ENCODE data around the gene RAVER2.

Gene RAVER2

DNA sequence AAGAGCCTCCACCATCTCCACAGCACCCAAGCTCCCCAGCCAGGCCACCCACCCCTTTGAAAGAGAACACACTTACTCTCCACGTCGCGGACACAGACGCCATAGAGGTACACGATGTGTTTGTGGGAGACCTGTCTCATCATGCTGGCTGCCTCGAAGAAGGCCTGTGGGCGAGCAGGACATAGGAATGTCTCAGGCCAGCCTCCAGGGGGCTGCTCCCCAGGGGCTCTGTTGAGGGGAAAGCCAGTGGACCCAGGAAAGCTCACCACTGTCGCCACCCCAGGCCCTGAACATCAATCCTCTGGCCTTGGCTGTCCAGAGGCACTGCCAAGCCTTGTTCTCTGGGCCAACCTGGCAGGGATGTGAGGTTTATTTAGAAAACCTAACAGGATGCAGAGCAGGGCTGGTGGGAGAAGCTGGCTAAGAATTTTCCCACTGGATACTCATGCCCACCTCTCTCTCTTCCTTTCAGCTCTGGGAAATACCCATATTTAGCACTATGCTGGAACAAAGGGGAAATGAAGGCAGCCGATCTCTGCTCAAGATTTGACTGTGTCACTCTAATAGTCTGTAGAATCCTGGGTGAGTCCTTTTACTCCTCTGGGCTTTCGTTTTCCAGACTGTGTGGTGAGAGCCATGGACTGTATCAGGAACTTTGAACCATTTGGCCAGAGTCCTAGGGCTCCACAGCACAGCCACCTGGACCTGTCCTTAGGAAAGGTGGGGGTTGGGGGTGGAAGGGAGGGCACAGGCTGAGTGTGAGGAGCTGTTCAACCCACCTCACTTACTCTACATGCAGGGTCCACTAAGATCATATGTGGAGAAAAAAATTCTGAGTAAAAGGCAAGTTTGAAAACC is 101.9 kb downstream of the RAVER2 start:
- no peak for DNase-seq (ENCODE audit: low spot score)

DNA sequence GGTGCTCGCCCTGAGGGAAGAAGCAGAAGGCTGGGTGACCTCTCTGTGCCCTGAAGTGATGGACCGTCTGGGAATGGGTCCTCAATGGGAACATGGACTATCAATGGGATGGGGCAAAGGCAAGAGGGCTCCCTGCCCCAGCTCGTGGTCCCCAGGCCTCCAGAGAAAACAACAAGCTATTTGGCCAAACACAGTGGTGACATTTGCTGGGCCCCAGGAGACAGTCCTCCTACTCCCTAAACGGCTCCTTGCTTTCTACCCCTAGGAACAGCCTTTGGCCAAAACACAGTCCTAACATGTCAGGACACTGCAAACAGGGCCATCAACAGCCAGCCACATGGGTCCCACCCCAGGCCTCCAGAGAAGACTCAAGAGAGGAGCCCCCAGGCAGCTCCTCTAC is 102.8 kb downstream of the RAVER2 start:
- no peak for DNase-seq (ENCODE audit: low spot score)

DNA sequence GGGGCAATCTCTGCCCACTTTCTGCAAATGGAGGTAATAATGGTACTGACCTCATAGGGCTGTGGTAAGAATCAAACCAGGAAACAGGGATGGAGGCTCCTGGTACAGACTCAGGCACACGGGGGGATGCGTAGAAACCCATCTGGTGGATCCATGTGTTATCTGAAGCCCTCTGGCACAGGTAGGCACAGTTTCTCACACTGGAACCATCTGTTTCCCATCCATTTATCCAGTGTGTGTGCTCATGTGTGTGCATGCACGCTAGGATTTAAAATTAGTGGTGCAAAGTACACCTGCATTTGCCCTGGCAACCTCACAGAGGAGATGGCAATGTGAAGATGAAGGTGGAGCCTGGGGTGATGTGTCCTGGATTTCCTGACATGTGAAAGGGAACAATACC is 103.3 kb downstream of the RAVER2 start:
- DNase-seq (ENCODE audit: low spot score) = no peak

DNA sequence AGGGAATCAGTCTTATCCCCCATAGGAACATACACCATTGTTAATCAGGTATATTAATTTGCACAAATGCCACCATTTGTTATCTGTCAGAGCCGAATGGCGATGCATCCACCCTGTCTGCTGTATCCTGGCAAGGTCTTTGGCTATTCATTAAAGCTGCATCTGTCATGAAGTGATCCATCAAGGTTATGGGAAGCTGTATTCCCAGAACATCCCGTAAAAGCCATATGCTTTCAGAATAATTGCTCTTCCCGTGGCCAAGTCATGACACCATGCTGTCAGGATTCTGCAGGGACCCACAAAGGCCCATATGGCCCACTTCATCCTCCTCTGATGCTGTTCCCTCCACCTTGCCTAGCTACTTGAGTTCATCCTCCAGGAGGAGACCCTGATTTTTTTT is 103.9 kb downstream of the RAVER2 start:
- no peak for DNase-seq (ENCODE audit: low spot score)

DNA sequence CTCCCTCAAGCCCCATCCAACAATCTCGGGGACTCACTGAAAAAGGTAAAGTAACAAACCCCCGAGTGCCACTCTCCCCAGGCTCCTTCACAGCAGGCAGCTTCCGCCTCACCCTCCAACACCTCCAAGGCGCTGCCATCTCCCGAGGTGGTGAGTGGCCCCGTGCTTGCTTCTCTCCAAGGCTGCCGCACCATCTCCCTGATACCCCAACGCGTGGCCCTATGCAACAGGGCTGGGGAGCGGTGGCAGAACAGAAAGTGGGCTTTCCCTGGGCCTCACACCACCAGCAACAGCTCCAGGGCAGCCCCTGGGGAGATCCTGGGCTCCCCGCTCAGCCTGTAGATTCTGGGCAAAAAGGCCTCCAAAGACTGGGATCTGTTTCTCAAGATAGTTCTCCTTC is 105.1 kb downstream of the RAVER2 start:
- no peak for DNase-seq (ENCODE audit: low spot score)

DNA sequence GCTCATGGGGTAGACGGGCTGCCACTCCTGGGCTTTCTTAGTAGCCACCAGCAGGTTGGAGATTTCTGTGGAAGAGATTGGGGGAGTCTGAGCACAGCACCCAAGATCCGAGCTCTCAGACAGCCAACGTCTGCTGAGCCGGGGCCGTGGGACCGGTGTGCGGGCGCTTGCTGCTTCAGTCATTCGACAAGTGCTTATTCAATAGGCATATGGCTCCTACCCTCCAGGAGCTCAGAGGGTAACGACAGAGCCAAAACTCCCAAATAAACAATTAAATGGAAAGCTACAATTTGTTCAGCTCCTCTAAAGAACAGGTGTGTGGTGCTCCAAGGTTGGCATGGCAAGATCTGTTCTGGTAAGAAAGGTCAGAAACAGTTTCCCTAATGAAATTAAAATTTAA is 106.0 kb downstream of the RAVER2 start:
- no peak for DNase-seq (ENCODE audit: low spot score)

DNA sequence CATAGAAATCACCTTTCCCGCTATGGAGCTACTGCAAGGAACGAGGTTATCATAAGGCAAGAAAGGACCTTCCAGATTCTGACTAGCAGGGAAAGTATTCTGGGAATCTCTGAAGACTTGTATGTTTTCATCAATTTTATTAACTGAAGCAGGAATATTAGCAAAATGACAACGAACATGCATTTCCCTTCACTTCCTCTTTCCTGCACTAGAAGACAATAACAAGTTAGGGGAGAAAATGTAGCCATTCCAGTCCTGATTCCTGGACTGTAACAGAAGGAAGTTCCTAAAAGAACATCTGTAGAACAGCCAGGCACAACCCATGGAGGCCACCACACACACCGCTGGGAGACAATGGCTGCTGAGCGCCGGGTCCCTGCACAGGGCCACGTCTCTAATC is 106.8 kb downstream of the RAVER2 start:
- DNase-seq (ENCODE audit: low spot score) = no peak

DNA sequence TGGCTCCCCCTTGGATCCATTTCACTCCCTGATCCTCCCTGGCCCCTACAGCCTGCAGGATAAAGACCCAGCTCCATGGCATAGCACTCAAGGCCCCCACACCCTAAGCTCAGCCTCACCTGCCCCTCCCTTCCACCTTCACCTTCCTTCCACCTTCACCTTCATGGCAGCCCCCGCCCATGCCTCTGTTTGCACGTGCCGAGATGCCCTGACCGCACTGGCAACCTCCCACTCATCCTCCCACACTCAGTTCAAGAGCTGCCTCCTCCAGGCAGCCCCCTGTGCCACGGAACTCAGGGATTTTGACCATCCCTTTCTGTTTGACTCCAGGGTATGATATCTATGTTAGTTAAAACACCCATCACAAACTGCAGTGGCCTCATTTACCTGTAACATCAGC is 109.8 kb downstream of the RAVER2 start:
- no peak for DNase-seq (ENCODE audit: low spot score)

DNA sequence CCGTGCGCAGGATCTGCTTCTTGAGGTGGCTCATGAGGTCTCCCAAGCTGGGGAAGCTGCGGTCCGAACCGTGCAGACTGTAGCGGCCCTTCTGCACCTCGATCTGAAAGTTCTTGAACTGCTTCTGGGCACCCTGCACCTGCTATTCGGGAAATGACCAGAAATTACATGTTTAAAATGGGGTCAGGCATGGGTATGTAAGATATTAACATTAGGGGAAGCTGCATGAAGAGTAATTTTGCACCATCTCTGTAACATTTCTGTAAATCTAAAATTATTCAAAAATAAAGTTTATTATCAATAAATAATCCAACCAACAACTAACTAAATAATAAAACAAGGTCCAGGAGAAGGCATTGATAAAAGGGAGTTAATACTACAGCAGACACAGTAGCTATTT is 110.7 kb downstream of the RAVER2 start:
- DNase-seq (ENCODE audit: low spot score) = no peak

DNA sequence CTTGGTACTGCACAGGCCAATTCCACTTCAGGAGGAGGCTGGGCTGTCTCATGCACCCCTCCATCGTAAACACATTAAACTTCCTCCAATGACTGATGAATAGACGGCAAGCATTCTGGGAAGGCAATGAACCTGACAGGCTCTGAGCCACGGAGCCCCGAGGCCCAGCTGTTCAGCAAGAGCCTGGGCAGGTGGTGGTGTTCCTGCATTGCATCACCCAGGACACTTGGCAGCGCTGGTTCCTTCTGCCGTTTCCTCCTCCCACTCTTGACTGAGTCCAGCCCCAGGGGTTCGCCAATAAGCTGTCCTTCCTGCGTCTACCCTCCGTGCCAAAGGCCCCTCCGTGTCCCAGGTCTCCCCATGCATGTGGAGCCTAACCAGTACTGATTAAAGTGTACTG is 111.7 kb downstream of the RAVER2 start:
- peak; percentile 51 for DNase-seq (ENCODE audit: low spot score)

DNA sequence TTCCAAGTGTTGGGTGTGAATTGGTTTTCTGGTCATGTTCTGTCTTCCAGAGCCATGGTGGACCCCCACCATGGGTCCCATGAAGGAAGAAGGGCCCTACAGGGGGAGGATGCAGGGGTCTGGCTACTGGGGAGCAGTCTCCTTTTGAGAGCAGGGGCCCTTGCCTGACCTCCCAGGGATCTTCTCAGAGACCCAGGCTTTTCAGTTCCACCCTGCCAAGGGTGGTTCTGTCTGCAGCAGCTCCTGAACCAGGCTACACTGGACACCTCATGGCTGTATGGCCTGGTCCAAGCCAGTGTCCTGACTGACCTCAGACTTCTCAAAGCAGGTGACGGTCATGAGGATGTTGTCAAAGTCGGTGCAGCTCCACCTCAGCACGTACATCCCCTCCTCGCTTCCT is 112.5 kb downstream of the RAVER2 start:
- no peak for DNase-seq (ENCODE audit: low spot score)

DNA sequence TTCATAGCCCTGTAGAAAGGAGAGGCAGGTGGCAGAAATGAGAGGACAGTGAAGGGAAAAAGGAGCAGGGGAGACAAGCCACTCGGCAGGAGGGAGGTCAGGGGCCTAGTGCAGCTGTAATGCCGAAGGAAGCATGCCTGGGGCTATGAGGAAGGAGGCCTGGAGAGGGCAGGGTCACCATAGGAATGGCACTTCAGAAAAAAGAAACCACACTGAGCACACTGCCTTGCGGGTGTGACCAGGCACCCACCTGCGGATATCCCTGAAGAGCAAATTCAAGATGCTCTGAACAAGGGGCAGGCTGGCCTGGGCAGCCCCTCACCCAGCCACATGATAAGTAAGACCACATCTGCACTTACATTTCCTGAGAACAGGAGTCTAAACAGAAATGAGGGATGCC is 116.7 kb downstream of the RAVER2 start:
- no peak for DNase-seq (ENCODE audit: low spot score)

DNA sequence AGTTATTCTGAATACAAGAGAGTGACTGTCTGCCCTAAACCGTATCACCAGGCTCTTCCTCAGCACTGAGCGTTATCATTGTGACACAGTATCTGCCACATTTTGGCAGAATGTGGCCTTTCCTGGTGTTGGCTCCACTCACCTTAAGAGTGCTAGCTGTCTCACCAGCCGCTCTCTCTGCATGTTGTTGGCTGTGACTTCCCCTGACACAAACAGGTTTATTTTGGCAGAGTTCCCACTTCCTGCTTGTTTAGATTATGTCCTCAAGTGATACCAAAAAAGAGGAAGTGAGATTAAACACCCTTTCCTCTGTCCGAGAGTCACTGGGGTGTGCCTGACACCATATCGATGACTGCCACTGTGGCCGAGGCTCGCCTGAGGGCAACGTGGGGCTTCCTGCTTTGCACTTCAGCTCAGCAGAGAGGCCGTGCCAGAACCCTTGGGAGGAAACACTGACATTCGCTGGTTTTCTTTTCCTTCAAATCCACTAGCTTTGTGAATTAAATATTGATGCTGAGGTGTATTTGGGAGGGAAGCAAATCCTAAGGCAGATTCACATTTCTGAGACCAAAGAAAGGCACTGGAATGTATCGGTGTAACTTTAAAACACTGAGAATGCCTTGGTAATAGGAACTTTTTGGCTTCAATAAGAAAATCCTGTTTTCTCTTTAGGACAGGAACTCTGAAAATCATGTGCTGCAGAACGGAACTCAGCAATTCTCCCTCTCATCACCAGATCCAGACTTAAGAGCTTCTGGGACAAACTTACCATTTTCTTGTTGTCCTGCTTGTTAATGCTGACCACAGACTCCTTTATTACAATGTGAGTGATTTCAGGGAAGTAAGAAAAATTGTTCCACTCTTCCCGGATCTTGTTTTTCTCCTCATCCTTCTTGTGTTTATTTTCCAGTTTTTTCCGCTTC is 119.4 kb downstream of the RAVER2 start:
- peak; percentile 98 for DNase-seq (ENCODE audit: low spot score)

DNA sequence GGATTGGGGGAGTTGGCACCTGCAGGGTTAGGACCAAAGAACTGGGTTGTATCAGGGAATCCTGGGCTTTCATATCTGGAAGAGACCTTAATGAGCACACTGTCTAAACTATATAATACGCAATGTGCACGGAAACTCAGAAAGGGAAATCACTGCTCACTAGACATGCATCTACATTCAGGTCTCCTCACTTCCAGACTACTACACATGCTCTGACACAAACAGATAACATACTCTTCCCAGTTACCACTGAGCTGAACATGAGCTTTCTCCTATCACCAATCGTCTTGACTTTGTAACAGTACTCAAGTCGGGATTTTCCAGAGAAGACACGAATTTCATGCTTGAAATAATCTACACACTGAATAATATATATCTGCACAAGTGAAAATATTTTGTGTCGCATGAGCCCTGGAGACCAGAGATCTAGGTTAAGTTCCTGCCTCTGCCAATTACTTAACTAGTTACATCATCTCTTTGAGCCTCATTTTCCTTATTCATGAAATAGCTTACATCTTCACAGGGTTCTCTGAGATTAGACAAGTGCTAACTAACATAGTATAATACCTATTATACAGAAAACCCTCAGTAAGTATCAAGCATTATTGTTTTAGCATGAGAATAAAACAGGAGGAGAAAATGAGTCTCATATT is 120.4 kb downstream of the RAVER2 start:
- peak; percentile 20 for DNase-seq (ENCODE audit: low spot score)

DNA sequence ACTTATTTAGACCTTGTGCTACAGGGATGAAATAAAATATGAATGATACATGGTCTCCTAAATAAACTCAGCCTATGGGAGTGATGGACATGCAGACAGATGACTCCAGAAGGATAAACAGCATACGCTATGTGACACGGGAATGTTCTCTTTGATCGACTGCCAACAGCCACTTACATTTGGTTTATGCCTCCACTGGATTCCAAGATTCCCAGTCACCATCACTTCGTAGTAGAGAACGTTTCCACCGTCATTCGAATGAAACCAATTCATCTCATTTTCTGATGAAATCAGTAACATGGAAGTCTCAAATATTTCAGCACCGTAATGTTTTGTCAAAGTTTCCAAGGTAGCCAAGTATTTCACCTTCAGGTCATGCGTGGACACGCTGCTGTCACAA is 121.8 kb downstream of the RAVER2 start:
- DNase-seq (ENCODE audit: low spot score) = no peak

DNA sequence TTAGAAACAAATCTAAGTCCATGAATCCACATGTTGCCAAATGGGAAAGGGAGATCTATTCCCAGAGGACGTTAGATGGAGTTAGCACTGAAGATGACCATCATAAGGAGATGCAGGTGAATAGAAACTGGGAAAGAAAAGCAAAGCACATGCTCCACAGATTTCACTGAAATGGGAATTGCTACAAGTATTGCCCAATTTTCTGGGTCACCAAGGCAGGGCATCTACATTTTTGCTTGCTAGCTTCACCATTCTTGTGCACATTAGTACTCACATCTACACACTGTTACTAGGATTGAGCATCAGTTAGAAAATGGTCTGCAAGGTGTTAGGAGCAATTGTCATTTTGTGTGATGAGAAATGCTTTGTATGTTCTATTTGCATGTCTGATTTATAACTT is 122.4 kb downstream of the RAVER2 start:
- no peak for DNase-seq (ENCODE audit: low spot score)

DNA sequence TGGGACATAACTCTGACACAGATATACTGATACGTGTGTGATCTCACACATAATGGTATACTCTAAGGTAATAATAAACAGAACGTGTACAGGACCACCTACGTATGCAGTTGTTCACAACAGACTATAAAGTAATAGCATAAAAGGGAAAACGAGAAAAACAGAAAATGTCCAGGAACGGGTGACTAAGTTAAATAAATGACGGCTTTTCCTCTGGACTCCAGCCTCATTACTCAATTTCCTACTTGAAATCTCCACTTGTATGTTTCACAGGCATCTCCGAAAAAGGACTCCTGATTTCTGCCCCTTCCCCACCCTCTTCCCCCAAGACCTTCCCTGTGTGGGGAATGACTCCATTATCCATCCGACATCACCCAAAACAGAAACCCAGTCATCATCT is 126.4 kb downstream of the RAVER2 start:
- DNase-seq (ENCODE audit: low spot score) = no peak

DNA sequence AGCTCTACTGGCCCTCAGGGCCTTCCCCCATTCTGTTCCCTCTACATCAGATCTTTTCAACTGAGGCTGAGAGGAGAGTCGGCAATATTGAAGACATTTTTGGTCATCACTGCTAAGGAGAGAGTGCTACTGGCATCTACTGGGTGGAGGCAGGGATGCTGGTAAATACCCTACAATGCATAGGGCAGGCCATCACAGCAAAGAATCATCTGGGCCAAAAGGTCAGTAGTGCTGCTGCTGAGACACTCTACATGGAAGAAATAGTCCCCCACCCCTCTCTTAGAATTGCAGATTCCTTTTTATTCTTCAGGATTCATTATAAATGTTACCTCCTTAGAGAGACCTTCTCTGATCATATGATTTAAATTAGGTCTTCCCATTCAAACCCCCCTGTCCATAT is 127.2 kb downstream of the RAVER2 start:
- no peak for DNase-seq (ENCODE audit: low spot score)

DNA sequence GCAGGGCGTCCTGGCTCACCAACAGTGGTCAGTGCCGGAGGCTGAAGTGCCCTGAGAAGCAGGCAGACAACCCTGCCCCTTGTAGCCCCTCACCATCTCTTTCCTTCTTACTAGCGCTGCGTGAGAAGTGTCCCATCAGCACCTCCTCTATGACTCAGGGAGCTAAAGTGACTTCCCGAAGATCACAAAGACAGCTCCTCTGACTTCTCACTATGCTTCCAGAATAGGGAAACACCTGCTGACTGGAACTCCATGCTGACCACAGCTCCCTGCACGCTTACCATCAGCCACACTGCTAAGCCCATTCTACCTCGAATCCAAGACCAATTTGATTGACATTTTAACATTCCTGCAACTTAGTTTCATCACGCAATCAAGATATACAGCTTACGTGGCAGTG is 128.7 kb downstream of the RAVER2 start:
- no peak for DNase-seq (ENCODE audit: low spot score)

DNA sequence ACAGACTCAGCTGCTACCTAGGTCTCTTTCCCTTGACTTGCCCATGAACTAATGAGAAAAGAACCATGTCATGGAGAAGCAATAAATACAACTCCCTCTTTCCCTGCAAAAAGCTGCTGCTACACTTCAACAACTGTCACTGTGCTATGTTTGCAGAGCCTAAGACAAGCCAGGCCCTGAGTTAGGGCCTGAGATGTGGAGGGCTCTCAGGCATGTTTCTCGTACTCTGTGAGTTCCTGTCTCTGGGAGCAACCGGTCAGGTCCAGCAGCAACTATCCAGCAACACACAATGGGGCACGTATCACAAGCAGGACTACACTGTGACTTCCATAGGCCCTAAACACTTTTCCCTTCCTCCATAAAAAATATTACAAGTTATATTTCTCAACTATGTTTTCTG is 129.8 kb downstream of the RAVER2 start:
- DNase-seq (ENCODE audit: low spot score) = no peak

DNA sequence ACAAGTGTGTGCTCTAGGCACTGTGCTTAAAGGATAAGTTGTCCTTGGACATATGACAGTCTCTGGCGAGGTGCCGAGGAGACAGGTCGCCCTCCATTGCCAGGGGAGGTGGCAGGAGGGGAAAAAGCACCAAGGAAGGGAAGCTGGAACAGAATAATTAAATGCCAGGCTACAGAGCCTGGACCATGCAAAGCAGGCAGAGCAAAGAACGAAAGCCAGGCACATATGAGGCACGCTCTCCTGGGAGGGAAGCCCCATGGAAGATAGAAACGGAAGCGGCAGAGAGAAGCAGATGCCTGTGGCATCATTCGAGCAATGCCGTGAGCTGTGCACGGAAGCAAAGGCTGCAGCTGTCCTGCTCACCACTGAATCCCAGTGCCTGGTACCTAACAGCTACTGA is 130.2 kb downstream of the RAVER2 start:
- no peak for DNase-seq (ENCODE audit: low spot score)

DNA sequence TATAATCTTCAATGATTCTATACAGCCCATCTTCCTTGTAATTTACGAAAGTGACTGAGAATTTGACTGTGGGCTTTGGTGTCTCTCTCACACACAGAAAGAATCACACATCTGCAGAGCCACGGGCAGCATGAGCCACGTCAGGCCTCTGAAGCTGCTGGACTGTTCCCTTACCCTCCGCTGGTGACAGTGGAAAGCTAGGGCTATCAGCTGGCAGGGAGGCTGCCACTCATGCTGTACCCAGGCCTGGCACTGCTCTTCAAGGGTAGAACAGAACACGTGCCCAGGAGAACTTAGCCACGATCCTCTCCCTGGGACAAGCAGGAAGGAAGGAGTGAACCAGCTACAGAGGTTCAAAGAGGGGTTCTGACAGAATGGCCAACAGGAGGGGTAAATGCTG is 130.7 kb downstream of the RAVER2 start:
- no peak for DNase-seq (ENCODE audit: low spot score)

DNA sequence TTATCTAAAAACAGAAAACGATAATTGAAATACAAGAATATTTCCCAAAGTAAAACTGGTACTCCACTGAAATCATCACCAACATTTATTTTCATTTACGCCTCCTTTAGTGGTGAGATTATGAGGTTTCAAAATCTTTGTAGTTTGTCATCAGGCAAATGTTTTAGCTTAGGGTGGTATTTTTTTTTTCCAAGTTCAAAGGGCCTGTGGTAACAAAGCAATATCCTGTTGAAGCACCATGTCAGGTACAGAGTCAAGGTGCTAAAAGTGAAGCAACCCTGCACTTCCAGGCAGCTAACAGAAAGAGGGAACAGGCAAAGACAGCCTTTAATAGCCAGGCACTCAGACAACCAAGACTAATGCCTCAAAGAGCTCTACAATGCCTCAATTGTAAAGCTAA is 132.3 kb downstream of the RAVER2 start:
- no peak for DNase-seq (ENCODE audit: low spot score)

Data from NAMALWA (cell line).